Retinal pigment epithelial cell (primary cell): ENCODE measurements around the gene F7.

ENCODE experiments used
- DNase-seq: peaks from one replicate; pipeline ENCODE4 v3.0.0-alpha.2; 2010; ENCODE audit warnings: low read depth
- H3K4me3 ChIP-seq: 2 replicates; pipeline ENCODE4 v1.5.1; 2011; ENCODE audit warnings: mild to moderate bottlenecking, low read length, control low read depth, moderate library complexity
- CTCF ChIP-seq: conservative IDR thresholded peaks from 2 replicates; pipeline ENCODE4 v1.5.1; 2011; ENCODE audit warnings: low read depth, low read length, control low read depth, inconsistent platforms

F7 gene

GRCh38 chr13:113144255-113144629 lies 38.7 kb downstream of the F7 start:
- TF ChIP-seq CTCF, result no peak
- no peak overlapping the region for H3K4me3 ChIP-seq
- DNase-seq, result no peak

GRCh38 chr13:113145496-113145895 lies 39.9 kb downstream of the F7 start:
- TF ChIP-seq CTCF, result no peak
- no peak overlapping the region for H3K4me3 ChIP-seq
- DNase-seq, result no peak

GRCh38 chr13:113145911-113146598 lies 40.5 kb downstream of the F7 start:
- H3K4me3 ChIP-seq, result no peak overlapping the region
- TF ChIP-seq CTCF, result no peak
- no peak for DNase-seq

- no peak for DNase-seq
- TF ChIP-seq CTCF, result no peak
- H3K4me3 ChIP-seq, result no peak overlapping the region
Observed at GRCh38 chr13:113146750-113147149, 41.2 kb downstream of the F7 start.

- no peak for TF ChIP-seq CTCF
- no peak for DNase-seq
- no peak overlapping the region for H3K4me3 ChIP-seq
Observed at GRCh38 chr13:113147206-113147605, 41.6 kb downstream of the F7 start.

GRCh38 chr13:113148407-113148806 lies 42.8 kb downstream of the F7 start:
- no peak for TF ChIP-seq CTCF
- DNase-seq, result no peak

GRCh38 chr13:113148940-113149503 lies 43.4 kb downstream of the F7 start:
- H3K4me3 ChIP-seq, result no peak overlapping the region
- no peak for TF ChIP-seq CTCF
- DNase-seq, result no peak

More at GRCh38 chr13:113148407-113148806, 42.8 kb downstream of the F7 start:
- H3K4me3 ChIP-seq, result no peak overlapping the region
